Mesendoderm (in vitro differentiated cells): ENCODE data around the gene STARD4.

Experiments
- DNase-seq: peaks from one replicate; pipeline ENCODE4 v3.0.0; 2013
- H2AK5ac ChIP-seq: 2 replicates; pipeline ENCODE4 v1.6.1; 2013; ENCODE audit warnings: low read length, inconsistent platforms
- H2BK120ac ChIP-seq: 2 replicates; pipeline ENCODE4 v1.6.1; 2013; ENCODE audit warnings: low read depth, mild to moderate bottlenecking, low read length, moderate library complexity, mixed read lengths
- H2BK15ac ChIP-seq: replicated peaks from 2 replicates; pipeline ENCODE4 v1.6.1; 2013; ENCODE audit warnings: low read depth, mild to moderate bottlenecking, moderate library complexity
- H2BK5ac ChIP-seq: 2 replicates; pipeline ENCODE4 v1.6.1; 2013; ENCODE audit warnings: low read length, inconsistent platforms
- H3K18ac ChIP-seq: 2 replicates; pipeline ENCODE4 v1.6.1; 2013; ENCODE audit warnings: mild to moderate bottlenecking, low read length, mixed read lengths
- H3K23ac ChIP-seq: one replicate; pipeline ENCODE4 v1.6.1; 2013; ENCODE audit warnings: low read length
- H3K27ac ChIP-seq: 2 replicates; pipeline ENCODE4 v1.5.1; 2013; ENCODE audit warnings: low read depth, mild to moderate bottlenecking, inconsistent platforms, low read length, moderate library complexity
- H3K27me3 ChIP-seq: 2 replicates; pipeline ENCODE4 v1.6.1; 2013; ENCODE audit warnings: low read length, control low read depth, mild to moderate bottlenecking, inconsistent platforms; ENCODE audit not compliant: insufficient read depth, poor library complexity
- H3K36me3 ChIP-seq: 2 replicates; pipeline ENCODE4 v1.6.1; 2013; ENCODE audit warnings: low read length, inconsistent platforms; ENCODE audit not compliant: control insufficient read depth, insufficient read depth
- H3K4ac ChIP-seq: one replicate; pipeline ENCODE4 v1.6.1; 2013; ENCODE audit warnings: low read depth, mild to moderate bottlenecking, low read length, moderate library complexity
- H3K4me1 ChIP-seq: 2 replicates; pipeline ENCODE4 v1.6.1; 2013; ENCODE audit warnings: low read depth, low read length, inconsistent platforms; ENCODE audit not compliant: control insufficient read depth
- H3K4me2 ChIP-seq: 2 replicates; pipeline ENCODE4 v1.6.1; 2013; ENCODE audit warnings: low read length
- H3K4me3 ChIP-seq: 2 replicates; pipeline ENCODE4 v1.5.1; 2013; ENCODE audit warnings: mild to moderate bottlenecking, low read length
- H3K56ac ChIP-seq: one replicate; pipeline ENCODE4 v1.6.1; 2013; ENCODE audit warnings: low read length
- H3K79me1 ChIP-seq: 2 replicates; pipeline ENCODE4 v1.6.1; 2013; ENCODE audit warnings: low read length, inconsistent platforms
- H3K79me2 ChIP-seq: 2 replicates; pipeline ENCODE4 v1.6.1; 2013; ENCODE audit warnings: mild to moderate bottlenecking, low read length; ENCODE audit not compliant: control insufficient read depth, insufficient read depth
- H3K9ac ChIP-seq: 2 replicates; pipeline ENCODE4 v1.6.1; 2013; ENCODE audit warnings: low read length, inconsistent platforms
- H4K5ac ChIP-seq: one replicate; pipeline ENCODE4 v1.6.1; 2013; ENCODE audit warnings: low read length
- H4K8ac ChIP-seq: one replicate; pipeline ENCODE4 v1.6.1; 2013; ENCODE audit warnings: low read depth, mild to moderate bottlenecking, control low read depth, low read length, moderate library complexity
- WGBS: extraction: QIAGEN DNeasy Blood & Tissue Kit; methylation state at CpG from one replicate; pipeline ENCODE4 v1.1.7; 2013; ENCODE audit warnings: low lambda C conversion rate, missing lambda C conversion rate; ENCODE audit not compliant: insufficient coverage; ENCODE audit errors: extremely low coverage; 5-methylcytosine and 5-hydroxymethylcytosine counted together

STARD4 gene

DNA sequence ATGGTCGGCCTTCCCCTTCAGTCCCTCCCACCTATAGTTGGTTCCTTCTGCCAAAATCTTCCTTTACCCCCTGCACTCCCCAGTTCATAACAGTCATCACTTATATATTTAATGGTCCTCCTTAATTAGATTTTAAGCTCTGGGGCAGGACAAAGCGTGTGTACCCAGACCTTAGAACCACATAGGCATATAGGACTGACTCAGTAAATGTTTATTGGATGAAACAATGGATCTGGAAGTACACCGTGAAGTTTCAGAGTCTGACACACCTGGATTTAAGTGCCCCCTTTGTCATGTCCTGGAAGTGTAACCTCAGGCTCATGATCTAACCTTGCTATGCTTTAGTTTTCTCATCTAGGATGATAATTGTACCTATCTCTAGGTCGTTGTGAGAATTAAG is 32.0 kb downstream of the STARD4 start:
- no peaks in the 10 kb centered on the region for H3K27me3 ChIP-seq
- no peak overlapping the region for H3K56ac ChIP-seq
- H3K4me2 ChIP-seq, result no peak overlapping the region
- H3K79me1 ChIP-seq, result no peaks in the 10 kb centered on the region
- no peak overlapping the region for H2AK5ac ChIP-seq
- no peak overlapping the region for H3K9ac ChIP-seq
- H3K23ac ChIP-seq, result no peak overlapping the region
- H4K8ac ChIP-seq, result no peak overlapping the region
- H3K79me2 ChIP-seq, result no peaks in the 10 kb centered on the region
- no peak overlapping the region for H4K5ac ChIP-seq
- no peak for DNase-seq
- no peak overlapping the region for H3K4ac ChIP-seq
- H2BK5ac ChIP-seq, result no peak overlapping the region
- H2BK15ac ChIP-seq, result no peak overlapping the region
- H2BK120ac ChIP-seq, result no peak overlapping the region
- no peaks in the 10 kb centered on the region for H3K4me1 ChIP-seq
- H3K36me3 ChIP-seq, result no peaks in the 10 kb centered on the region
- H3K27ac ChIP-seq, result no peak overlapping the region
- WGBS, result no CpG with 5 or more reads among the region's 4 CpGs
- no peak overlapping the region for H3K4me3 ChIP-seq
- H3K18ac ChIP-seq, result no peak overlapping the region

DNA sequence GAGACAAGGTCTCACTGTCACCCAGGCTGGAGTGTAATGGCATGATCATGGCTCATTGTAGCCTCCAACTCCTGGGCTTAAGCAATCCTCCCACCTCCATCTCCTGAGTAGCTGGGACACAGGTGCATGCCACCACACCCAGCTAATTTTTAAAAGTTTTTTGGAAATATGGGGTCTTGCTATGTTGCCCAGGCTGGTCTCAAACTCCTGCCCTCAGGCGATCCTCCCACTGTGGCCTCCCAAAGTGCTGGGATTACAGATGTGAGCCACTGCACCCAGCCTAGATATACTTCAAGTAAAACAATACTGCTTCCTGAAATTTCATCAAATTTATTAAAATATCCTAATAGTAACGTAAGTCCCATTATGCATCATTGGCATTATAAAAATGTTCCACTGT is 33.4 kb downstream of the STARD4 start:
- H3K18ac ChIP-seq, result no peak overlapping the region
- no CpG with 5 or more reads among the region's 2 CpGs for WGBS
- H3K27ac ChIP-seq, result no peak overlapping the region
- H2BK5ac ChIP-seq, result no peak overlapping the region
- no peak overlapping the region for H4K5ac ChIP-seq
- no peaks in the 10 kb centered on the region for H3K4me1 ChIP-seq
- no peak overlapping the region for H3K9ac ChIP-seq
- DNase-seq, result no peak
- H3K36me3 ChIP-seq, result no peaks in the 10 kb centered on the region
- no peak overlapping the region for H2BK15ac ChIP-seq
- H3K56ac ChIP-seq, result no peak overlapping the region
- H3K23ac ChIP-seq, result no peak overlapping the region
- H3K4me3 ChIP-seq, result no peak overlapping the region
- H3K27me3 ChIP-seq, result no peaks in the 10 kb centered on the region
- H3K4me2 ChIP-seq, result no peak overlapping the region
- no peak overlapping the region for H2BK120ac ChIP-seq
- H4K8ac ChIP-seq, result no peak overlapping the region
- no peak overlapping the region for H3K4ac ChIP-seq
- H3K79me2 ChIP-seq, result no peaks in the 10 kb centered on the region
- H3K79me1 ChIP-seq, result no peaks in the 10 kb centered on the region
- no peak overlapping the region for H2AK5ac ChIP-seq

DNA sequence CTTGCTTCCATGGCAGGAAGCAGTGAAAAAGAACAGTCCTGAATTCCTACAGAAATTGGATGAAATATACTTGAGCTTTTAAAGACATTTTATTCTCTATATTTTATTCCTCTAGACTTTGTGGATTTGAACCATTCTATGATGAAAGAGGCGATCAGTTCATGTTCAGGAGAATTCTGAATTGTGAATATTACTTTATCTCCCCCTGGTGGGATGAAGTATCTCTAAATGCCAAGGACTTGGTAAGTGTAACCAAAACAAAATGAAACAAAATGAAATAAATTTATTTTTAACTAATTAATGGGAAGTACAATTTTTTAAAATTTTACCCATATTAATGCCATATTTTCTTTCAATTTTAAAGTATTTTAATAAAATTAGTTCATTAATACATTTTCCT is 34.1 kb downstream of the STARD4 start:
- Histone ChIP-seq H2BK120ac (no peak overlapping the region), H3K4me3 (no peak overlapping the region), H4K5ac (no peak overlapping the region), H3K23ac (no peak overlapping the region), H3K27me3 (no peaks in the 10 kb centered on the region), H3K4me1 (no peaks in the 10 kb centered on the region), H3K4me2 (no peak overlapping the region), H3K56ac (no peak overlapping the region), H2BK5ac (no peak overlapping the region), H3K27ac (no peak overlapping the region), H3K36me3 (no peaks in the 10 kb centered on the region), H4K8ac (no peak overlapping the region), H2AK5ac (no peak overlapping the region), H3K79me1 (no peaks in the 10 kb centered on the region), H3K9ac (no peak overlapping the region), H2BK15ac (no peak overlapping the region), H3K4ac (no peak overlapping the region), H3K18ac (no peak overlapping the region), H3K79me2 (no peaks in the 10 kb centered on the region)
- DNase-seq, result no peak
- no CpG with 5 or more reads among the region's 1 CpG for WGBS

DNA sequence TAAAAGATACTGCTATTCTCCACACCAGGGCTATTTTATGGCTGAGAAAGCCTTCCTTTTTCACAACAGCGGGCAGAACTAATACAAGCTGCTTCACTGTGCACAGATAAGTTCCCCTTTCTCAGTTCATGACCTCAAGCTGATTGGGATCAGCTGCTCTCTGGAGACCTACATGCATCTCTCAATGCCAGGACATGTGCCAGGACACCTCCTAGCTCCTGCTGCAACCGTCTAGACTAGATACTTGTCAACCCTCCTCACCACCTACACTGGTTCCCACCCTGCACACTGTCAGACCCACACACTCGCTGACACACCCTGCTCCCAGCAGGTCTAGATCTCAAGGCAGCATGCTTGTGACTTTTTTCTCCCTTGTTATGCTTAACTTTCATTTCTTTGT is 39.8 kb downstream of the STARD4 start:
- H3K27me3 ChIP-seq, result no peaks in the 10 kb centered on the region
- no peak overlapping the region for H2BK120ac ChIP-seq
- no peaks in the 10 kb centered on the region for H3K4me1 ChIP-seq
- no peaks in the 10 kb centered on the region for H3K36me3 ChIP-seq
- H3K18ac ChIP-seq, result no peak overlapping the region
- H4K8ac ChIP-seq, result no peak overlapping the region
- no peak overlapping the region for H3K27ac ChIP-seq
- no peak for DNase-seq
- H3K4me2 ChIP-seq, result no peak overlapping the region
- H3K79me1 ChIP-seq, result no peaks in the 10 kb centered on the region
- no peak overlapping the region for H3K56ac ChIP-seq
- H3K4ac ChIP-seq, result no peak overlapping the region
- no peak overlapping the region for H2BK5ac ChIP-seq
- H2AK5ac ChIP-seq, result no peak overlapping the region
- no peak overlapping the region for H3K9ac ChIP-seq
- no peaks in the 10 kb centered on the region for H3K79me2 ChIP-seq
- no peak overlapping the region for H2BK15ac ChIP-seq
- H4K5ac ChIP-seq, result no peak overlapping the region
- WGBS, result no CpG with 5 or more reads among the region's 3 CpGs
- no peak overlapping the region for H3K4me3 ChIP-seq
- no peak overlapping the region for H3K23ac ChIP-seq

DNA sequence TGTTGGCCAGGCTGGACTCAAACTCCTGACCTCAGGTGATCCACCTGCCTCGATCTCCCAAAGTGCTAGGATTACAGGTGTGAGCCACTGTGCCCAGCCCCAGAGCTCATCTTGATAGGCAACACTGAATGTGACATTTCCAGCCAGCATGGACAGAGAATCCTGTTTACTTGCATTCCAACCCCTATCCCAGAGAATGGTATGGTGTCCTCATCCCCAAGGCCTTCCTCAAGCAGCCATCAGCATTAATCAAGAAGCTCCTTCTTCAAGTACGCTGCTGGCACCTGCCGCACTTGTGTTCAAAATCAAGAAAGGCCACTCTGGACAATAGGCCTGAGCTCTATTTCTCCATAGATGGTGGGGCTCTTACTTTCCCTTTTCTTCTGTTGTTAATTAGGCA is 40.2 kb downstream of the STARD4 start:
- Histone ChIP-seq H3K79me2 (no peaks in the 10 kb centered on the region), H3K23ac (no peak overlapping the region), H3K4me1 (no peaks in the 10 kb centered on the region), H2BK120ac (no peak overlapping the region), H3K4ac (no peak overlapping the region), H2AK5ac (no peak overlapping the region), H3K18ac (no peak overlapping the region), H3K4me2 (no peak overlapping the region), H4K5ac (no peak overlapping the region), H3K4me3 (no peak overlapping the region), H3K27me3 (no peaks in the 10 kb centered on the region), H3K9ac (no peak overlapping the region), H4K8ac (no peak overlapping the region), H3K27ac (no peak overlapping the region), H3K56ac (no peak overlapping the region), H2BK5ac (no peak overlapping the region), H2BK15ac (no peak overlapping the region), H3K79me1 (no peaks in the 10 kb centered on the region), H3K36me3 (no peaks in the 10 kb centered on the region)
- no CpG with 5 or more reads among the region's 3 CpGs for whole genome bisulfite sequencing
- DNase-seq, result no peak

DNA sequence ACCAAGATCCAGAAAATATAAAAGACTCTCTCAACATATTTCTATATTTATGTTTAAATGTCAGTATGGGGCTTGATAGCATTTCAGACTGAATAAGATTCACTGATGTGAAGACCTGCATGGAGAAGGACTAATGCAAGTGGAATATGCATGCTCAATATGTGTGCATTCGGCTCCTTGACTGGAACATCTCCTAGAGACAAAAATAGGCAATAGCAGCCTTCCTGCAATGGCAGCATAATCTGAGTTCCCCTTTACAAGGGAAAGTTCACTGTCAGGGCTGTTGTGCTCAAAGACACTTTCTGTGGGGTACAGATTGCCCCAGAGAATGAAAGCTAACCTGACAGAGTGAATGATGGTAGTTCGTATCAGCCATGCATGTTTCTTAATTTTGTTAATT is 42.4 kb downstream of the STARD4 start:
- no peaks in the 10 kb centered on the region for H3K79me2 ChIP-seq
- H3K4me3 ChIP-seq, result no peak overlapping the region
- no peaks in the 10 kb centered on the region for H3K27me3 ChIP-seq
- H3K36me3 ChIP-seq, result no peaks in the 10 kb centered on the region
- H3K4ac ChIP-seq, result no peak overlapping the region
- H4K5ac ChIP-seq, result no peak overlapping the region
- H4K8ac ChIP-seq, result no peak overlapping the region
- no peak overlapping the region for H2BK120ac ChIP-seq
- no peak overlapping the region for H3K18ac ChIP-seq
- no peak overlapping the region for H2AK5ac ChIP-seq
- no peak overlapping the region for H3K23ac ChIP-seq
- no peaks in the 10 kb centered on the region for H3K4me1 ChIP-seq
- no peak overlapping the region for H3K56ac ChIP-seq
- no peak overlapping the region for H3K4me2 ChIP-seq
- H2BK15ac ChIP-seq, result no peak overlapping the region
- H3K79me1 ChIP-seq, result no peaks in the 10 kb centered on the region
- H3K9ac ChIP-seq, result no peak overlapping the region
- H3K27ac ChIP-seq, result no peak overlapping the region
- no peak overlapping the region for H2BK5ac ChIP-seq
- no peak for DNase-seq
- no CpG with 5 or more reads among the region's 2 CpGs for WGBS
